ENCODE data around the gene ZNF594.
"Not testable (repeated sequence)": the region's sequence is repeated elsewhere in the genome, so short reads cannot be mapped to it uniquely, and the experiment has no call there.

Gene ZNF594

DNA sequence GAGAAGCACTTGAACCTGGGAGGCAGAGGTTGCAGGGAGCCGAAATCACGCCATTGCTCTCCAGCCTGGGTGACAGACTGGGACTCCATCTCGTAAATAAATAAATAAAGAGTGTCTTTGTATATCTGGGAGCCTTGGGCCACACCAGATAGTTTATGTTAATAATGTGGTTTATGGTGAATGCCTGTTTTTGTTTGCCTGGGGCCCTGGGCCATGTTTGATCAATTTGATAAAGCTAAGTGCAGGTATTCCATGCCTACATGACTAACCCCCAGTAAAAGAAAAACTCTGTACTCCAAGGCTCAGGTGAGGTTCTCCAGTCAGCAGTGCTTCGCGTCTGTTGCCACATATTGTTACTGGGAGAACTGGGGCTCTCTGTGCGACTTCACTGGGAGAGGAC is 27.9 kb upstream of the ZNF594 start (continued):
- TF ChIP-seq ZFP30 (CRISPR knock-in tag; IDR thresholded peaks at IDR 0.05) (no peak), ESRRG (CRISPR knock-in tag; IDR thresholded peaks at IDR 0.05) (no peak), PPARA (CRISPR knock-in tag; IDR thresholded peaks at IDR 0.05; ENCODE audit: borderline replicate concordance) (no peak), TCF4 (CRISPR knock-in tag; IDR thresholded peaks at IDR 0.05; ENCODE audit: borderline replicate concordance) (no peak), OSR1 (CRISPR knock-in tag; IDR thresholded peaks at IDR 0.05) (no peak)

- ATAC-seq = not testable (repeated sequence)
Measured at GRCh38 chr17:5217562-5217961, 25.9 kb upstream of the ZNF594 start.

GRCh38 chr17:5211458-5211857 is 19.8 kb upstream of the ZNF594 start:
- no peak for TF ChIP-seq ARNTL (CRISPR knock-in tag; IDR thresholded peaks at IDR 0.05; ENCODE audit: borderline replicate concordance, low read depth)
- TF ChIP-seq, protein P1, sequence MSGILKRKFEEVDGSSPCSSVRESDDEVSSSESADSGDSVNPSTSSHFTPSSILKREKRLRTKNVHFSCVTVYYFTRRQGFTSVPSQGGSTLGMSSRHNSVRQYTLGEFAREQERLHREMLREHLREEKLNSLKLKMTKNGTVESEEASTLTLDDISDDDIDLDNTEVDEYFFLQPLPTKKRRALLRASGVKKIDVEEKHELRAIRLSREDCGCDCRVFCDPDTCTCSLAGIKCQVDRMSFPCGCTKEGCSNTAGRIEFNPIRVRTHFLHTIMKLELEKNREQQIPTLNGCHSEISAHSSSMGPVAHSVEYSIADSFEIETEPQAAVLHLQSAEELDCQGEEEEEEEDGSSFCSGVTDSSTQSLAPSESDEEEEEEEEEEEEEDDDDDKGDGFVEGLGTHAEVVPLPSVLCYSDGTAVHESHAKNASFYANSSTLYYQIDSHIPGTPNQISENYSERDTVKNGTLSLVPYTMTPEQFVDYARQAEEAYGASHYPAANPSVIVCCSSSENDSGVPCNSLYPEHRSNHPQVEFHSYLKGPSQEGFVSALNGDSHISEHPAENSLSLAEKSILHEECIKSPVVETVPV (CRISPR knock-in tag; IDR thresholded peaks at IDR 0.05) = no peak
- no peak for TF ChIP-seq TOX (CRISPR knock-in tag; IDR thresholded peaks at IDR 0.05; ENCODE audit: borderline replicate concordance)
- no peak for TF ChIP-seq RARB (CRISPR knock-in tag; IDR thresholded peaks at IDR 0.05)
- no peak for TF ChIP-seq ZC3H10 (CRISPR knock-in tag; IDR thresholded peaks at IDR 0.05)
- TF ChIP-seq, protein P2, sequence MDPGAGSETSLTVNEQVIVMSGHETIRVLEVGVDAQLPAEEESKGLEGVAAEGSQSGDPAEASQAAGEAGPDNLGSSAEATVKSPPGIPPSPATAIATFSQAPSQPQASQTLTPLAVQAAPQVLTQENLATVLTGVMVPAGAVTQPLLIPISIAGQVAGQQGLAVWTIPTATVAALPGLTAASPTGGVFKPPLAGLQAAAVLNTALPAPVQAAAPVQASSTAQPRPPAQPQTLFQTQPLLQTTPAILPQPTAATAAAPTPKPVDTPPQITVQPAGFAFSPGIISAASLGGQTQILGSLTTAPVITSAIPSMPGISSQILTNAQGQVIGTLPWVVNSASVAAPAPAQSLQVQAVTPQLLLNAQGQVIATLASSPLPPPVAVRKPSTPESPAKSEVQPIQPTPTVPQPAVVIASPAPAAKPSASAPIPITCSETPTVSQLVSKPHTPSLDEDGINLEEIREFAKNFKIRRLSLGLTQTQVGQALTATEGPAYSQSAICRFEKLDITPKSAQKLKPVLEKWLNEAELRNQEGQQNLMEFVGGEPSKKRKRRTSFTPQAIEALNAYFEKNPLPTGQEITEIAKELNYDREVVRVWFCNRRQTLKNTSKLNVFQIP (CRISPR knock-in tag; IDR thresholded peaks at IDR 0.05; ENCODE audit: borderline replicate concordance, low read depth) = no peak
- no peak for TF ChIP-seq ESRRG (CRISPR knock-in tag; IDR thresholded peaks at IDR 0.05)
- TF ChIP-seq TSHZ2 (CRISPR knock-in tag; IDR thresholded peaks at IDR 0.05) = no peak
- no peak for TF ChIP-seq ZFP3 (CRISPR knock-in tag; IDR thresholded peaks at IDR 0.05)
- no peak for TF ChIP-seq CREB5 (CRISPR knock-in tag; IDR thresholded peaks at IDR 0.05; ENCODE audit: low read depth)
- TF ChIP-seq SNAI2 (CRISPR knock-in tag; IDR thresholded peaks at IDR 0.05) = no peak
- no peak for TF ChIP-seq GLIS3 (CRISPR knock-in tag; IDR thresholded peaks at IDR 0.05)
- TF ChIP-seq, protein P3, sequence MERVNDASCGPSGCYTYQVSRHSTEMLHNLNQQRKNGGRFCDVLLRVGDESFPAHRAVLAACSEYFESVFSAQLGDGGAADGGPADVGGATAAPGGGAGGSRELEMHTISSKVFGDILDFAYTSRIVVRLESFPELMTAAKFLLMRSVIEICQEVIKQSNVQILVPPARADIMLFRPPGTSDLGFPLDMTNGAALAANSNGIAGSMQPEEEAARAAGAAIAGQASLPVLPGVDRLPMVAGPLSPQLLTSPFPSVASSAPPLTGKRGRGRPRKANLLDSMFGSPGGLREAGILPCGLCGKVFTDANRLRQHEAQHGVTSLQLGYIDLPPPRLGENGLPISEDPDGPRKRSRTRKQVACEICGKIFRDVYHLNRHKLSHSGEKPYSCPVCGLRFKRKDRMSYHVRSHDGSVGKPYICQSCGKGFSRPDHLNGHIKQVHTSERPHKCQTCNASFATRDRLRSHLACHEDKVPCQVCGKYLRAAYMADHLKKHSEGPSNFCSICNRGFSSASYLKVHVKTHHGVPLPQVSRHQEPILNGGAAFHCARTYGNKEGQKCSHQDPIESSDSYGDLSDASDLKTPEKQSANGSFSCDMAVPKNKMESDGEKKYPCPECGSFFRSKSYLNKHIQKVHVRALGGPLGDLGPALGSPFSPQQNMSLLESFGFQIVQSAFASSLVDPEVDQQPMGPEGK (CRISPR knock-in tag; IDR thresholded peaks at IDR 0.05; ENCODE audit: borderline replicate concordance) = no peak
- no peak for TF ChIP-seq BACH2 (CRISPR knock-in tag; IDR thresholded peaks at IDR 0.05; ENCODE audit: borderline replicate concordance)
- TF ChIP-seq TCF4 (CRISPR knock-in tag; IDR thresholded peaks at IDR 0.05; ENCODE audit: borderline replicate concordance) = no peak
- ATAC-seq = no peak

GRCh38 chr17:5210614-5211252 is 19.1 kb upstream of the ZNF594 start:
- ATAC-seq = no peak
- no peak for TF ChIP-seq ISL1 (CRISPR knock-in tag; IDR thresholded peaks at IDR 0.05)
- no peak for TF ChIP-seq ESRRG (CRISPR knock-in tag; IDR thresholded peaks at IDR 0.05)
- TF ChIP-seq, protein P2 (CRISPR knock-in tag; IDR thresholded peaks at IDR 0.05; ENCODE audit: borderline replicate concordance, low read depth) = no peak
- TF ChIP-seq, protein P1 (CRISPR knock-in tag; IDR thresholded peaks at IDR 0.05) = no peak
- no peak for TF ChIP-seq ZNF8 (CRISPR knock-in tag; IDR thresholded peaks at IDR 0.05)
- no peak for TF ChIP-seq PPARA (CRISPR knock-in tag; IDR thresholded peaks at IDR 0.05; ENCODE audit: borderline replicate concordance)
- no peak for TF ChIP-seq TOX (CRISPR knock-in tag; IDR thresholded peaks at IDR 0.05; ENCODE audit: borderline replicate concordance)
- no peak for TF ChIP-seq ZFP30 (CRISPR knock-in tag; IDR thresholded peaks at IDR 0.05)
- no peak for TF ChIP-seq BACH2 (CRISPR knock-in tag; IDR thresholded peaks at IDR 0.05; ENCODE audit: borderline replicate concordance)
- TF ChIP-seq, protein P3 (CRISPR knock-in tag; IDR thresholded peaks at IDR 0.05; ENCODE audit: borderline replicate concordance) = no peak
